OCI-LY7 (cell line): ENCODE measurements around the gene TYW1. TPM values are rescaled to one million over a fixed set of nuclear protein-coding genes. Genes with fewer than 3 reads are reported as not detected.
"Not testable (repeated sequence)": the region's sequence is repeated elsewhere in the genome, so short reads cannot be mapped to it uniquely, and the experiment has no call there.

Source experiments
- BruUV-seq: library from RNA; stranded (reverse); fragments of 400-500 nt; replicated peaks from 2 replicates; lab custom pipeline; 2021; lab: Mats Ljungman, UMichigan
- CTCF ChIA-PET: fragments of 300-600 bp; sonication (Branson Sonifier 250); formaldehyde crosslinking; loops from one replicate; lab custom pipeline; 2022; ENCODE audit warnings: antibody characterized with exemption; ENCODE audit not compliant: unreplicated experiment; lab: Charles Lee
- POLR2A ChIA-PET: fragments of 300-600 bp; sonication (Branson Sonifier 250); formaldehyde crosslinking; loops from one replicate; lab custom pipeline; 2022; ENCODE audit warnings: antibody characterized with exemption; lab: Charles Lee
- DNase-seq: peaks from one replicate; pipeline ENCODE4 v3.0.0-alpha.2; 2015; ENCODE audit warnings: low spot score
- H2AFZ ChIP-seq: fragments of 200-600 bp; sonication (generic), shearing (Covaris generic); 2 replicates; pipeline ENCODE4 v1.6.1; 2014; ENCODE audit warnings: mild to moderate bottlenecking, antibody characterized with exemption, low read length, moderate library complexity
- H3K27ac ChIP-seq: fragments of 200-600 bp; sonication (generic); 2 replicates; pipeline ENCODE4 v1.5.1; 2014; ENCODE audit warnings: mixed run types, low read depth, mild to moderate bottlenecking, moderate library complexity, low read length, inconsistent platforms; ENCODE audit not compliant: poor library complexity, severe bottlenecking
- H3K36me3 ChIP-seq: fragments of 200-600 bp; sonication (generic); 2 replicates; pipeline ENCODE4 v1.6.1; 2014; ENCODE audit warnings: mild to moderate bottlenecking, antibody characterized with exemption, low read length, moderate library complexity, mixed read lengths; ENCODE audit not compliant: insufficient read depth
- H3K4me1 ChIP-seq: fragments of 200-600 bp; sonication (generic); 2 replicates; pipeline ENCODE4 v1.5.1; 2014; ENCODE audit warnings: mild to moderate bottlenecking, low read length; ENCODE audit not compliant: insufficient read depth, poor library complexity, severe bottlenecking
- H3K4me2 ChIP-seq: fragments of 200-600 bp; sonication (generic); 2 replicates; pipeline ENCODE4 v1.6.1; 2014; ENCODE audit warnings: mild to moderate bottlenecking, low read length
- H3K4me3 ChIP-seq: fragments of 200-600 bp; sonication (generic); 2 replicates; pipeline ENCODE4 v1.5.1; 2014; ENCODE audit warnings: mild to moderate bottlenecking, low read depth, low read length; ENCODE audit not compliant: poor library complexity, severe bottlenecking
- H3K79me2 ChIP-seq: fragments of 200-600 bp; sonication (generic); 2 replicates; pipeline ENCODE4 v1.6.1; 2016; ENCODE audit warnings: low read depth, mild to moderate bottlenecking, low read length, moderate library complexity, mixed read lengths; ENCODE audit not compliant: insufficient read depth
- H3K9me2 ChIP-seq: fragments of 200-600 bp; sonication (generic); 2 replicates; pipeline ENCODE4 v1.6.1; 2016; ENCODE audit warnings: mild to moderate bottlenecking, low read length, mixed read lengths; ENCODE audit not compliant: insufficient read depth
- H3K9me3 ChIP-seq: fragments of 200-600 bp; sonication (generic); 2 replicates; pipeline ENCODE4 v1.6.1; 2014; ENCODE audit warnings: mild to moderate bottlenecking, mixed run types, low read length, mixed read lengths
- H4K20me1 ChIP-seq: fragments of 200-600 bp; sonication (generic); 2 replicates; pipeline ENCODE4 v1.6.1; 2014; ENCODE audit warnings: mild to moderate bottlenecking, antibody characterized with exemption, low read length, moderate library complexity, mixed read lengths; ENCODE audit not compliant: insufficient read depth
- intact Hi-C: fragments of 100-400 bp; cut with micrococcal nuclease; formaldehyde crosslinking; loops from one replicate; pipeline ENCODE4 v1.10.0; 2022; ENCODE audit not compliant: unreplicated experiment
- total RNA-seq, 2 experiments: library from RNA; depleted of rRNA in 1 of 2; stranded (reverse); fragments of >200 nt in 1 of 2; shearing (Covaris generic) in 1 of 2; gene quantifications; 2 replicates each; pipeline ENCODE4 v1.2.3, GENCODE V29; 2014 to 2022

TYW1 gene
- total RNA-seq, 2 experiments from 2014 or later, result 17.3 to 22.3 TPM

DNA sequence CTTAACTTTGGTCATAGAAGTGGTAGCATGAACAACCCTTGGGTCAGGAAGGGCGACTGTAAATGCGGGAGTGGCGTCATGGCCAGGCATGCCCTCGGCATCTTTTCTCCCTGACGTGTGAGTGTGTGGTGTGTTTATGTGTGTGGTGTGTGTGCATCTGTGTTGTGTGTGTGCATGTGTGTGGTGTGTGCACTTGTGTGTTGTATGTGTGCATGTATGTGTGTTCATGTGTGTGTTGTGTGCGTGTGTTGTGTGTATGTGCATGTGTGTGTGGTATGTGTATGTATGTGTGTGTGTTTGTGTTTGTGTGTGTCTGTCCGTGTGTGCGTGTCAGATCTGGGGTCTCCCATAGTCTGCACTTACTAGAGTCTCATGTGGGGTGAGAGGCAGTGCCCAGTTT is 192.5 kb downstream of the TYW1 start:
- H3K9me2 ChIP-seq, H3K9me3 ChIP-seq, H4K20me1 ChIP-seq, H3K79me2 ChIP-seq, H3K4me1 ChIP-seq, H3K27ac ChIP-seq, POLR2A ChIA-PET, H3K4me3 ChIP-seq, H2AFZ ChIP-seq, BruUV-seq, CTCF ChIA-PET, H3K4me2 ChIP-seq, H3K36me3 ChIP-seq, DNase-seq, intact Hi-C loops: not testable (repeated sequence)

DNA sequence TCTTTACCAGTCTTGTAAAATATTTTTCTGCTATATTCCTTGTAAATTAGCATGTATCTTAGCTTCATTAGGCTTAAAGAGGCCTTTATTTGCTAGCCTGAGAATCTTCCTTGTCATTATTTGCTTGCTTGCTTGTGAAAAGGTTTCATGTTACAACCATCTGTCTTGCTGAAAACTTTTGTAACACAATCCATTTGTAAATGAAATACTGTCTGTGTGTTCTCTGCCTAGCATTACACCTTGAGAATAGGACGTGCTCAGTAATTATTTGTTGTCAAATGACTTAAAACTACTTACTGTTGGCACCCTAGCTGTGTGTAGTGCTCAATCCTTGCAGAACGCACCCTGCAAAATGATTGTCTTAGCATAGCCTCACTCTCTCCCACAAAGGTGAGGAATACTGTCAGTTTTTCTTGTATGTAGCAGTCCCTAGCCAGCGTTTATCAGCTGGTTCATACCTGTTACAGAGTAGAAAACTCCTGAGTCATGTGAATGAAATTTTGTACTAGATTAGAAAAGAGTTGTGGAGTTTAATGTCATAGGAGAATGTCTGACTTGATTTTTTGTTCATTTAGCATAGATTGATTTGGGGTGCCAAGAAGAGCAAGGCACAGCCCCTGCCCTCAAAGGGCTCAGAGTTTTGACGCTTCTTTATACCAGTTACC is 193.3 kb downstream of the TYW1 start:
- H3K27ac ChIP-seq, BruUV-seq, H3K36me3 ChIP-seq, intact Hi-C loops, H3K9me3 ChIP-seq, H3K9me2 ChIP-seq, H2AFZ ChIP-seq, H3K4me3 ChIP-seq, H4K20me1 ChIP-seq, H3K79me2 ChIP-seq, DNase-seq, H3K4me1 ChIP-seq, H3K4me2 ChIP-seq, CTCF ChIA-PET, POLR2A ChIA-PET: not testable (repeated sequence)

DNA sequence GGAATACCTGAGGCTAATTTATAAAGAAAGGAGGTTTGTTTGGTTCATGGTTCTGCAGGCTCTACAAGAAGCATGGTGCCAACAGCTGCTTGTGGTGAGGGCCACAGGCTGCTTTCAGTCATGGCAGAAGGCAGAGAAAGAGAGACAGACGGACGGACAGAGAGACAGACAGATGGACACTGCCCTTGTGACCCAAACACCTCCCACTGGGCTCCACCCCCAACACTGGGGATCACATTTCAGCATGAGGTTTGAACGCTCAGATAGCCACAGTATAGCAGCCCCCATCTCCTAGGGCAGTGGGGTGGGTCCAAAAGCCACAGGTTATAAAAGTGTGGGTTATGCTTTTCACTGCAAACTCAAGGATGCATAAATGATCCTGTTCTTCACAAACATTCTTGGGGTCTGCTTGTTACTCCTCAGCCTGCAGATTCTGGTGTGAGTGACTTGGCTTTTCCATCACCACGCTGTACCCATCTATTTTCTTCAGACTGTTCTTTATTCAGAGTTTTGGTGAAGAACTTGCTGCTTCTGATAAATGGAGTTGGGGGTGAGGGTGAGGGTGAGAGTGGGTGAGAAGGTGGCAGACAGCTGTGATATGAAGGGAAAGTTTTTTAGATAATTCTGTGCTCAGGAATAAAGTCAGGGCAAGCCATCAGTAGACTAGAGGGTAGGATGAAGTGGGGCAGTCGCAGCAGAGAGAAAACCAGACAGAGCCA is 194.5 kb downstream of the TYW1 start:
- BruUV-seq, CTCF ChIA-PET, H4K20me1 ChIP-seq, H3K9me3 ChIP-seq, DNase-seq, intact Hi-C loops, H3K4me2 ChIP-seq, H3K4me3 ChIP-seq, H3K27ac ChIP-seq, H2AFZ ChIP-seq, H3K79me2 ChIP-seq, H3K36me3 ChIP-seq, H3K4me1 ChIP-seq, POLR2A ChIA-PET, H3K9me2 ChIP-seq: not testable (repeated sequence)

DNA sequence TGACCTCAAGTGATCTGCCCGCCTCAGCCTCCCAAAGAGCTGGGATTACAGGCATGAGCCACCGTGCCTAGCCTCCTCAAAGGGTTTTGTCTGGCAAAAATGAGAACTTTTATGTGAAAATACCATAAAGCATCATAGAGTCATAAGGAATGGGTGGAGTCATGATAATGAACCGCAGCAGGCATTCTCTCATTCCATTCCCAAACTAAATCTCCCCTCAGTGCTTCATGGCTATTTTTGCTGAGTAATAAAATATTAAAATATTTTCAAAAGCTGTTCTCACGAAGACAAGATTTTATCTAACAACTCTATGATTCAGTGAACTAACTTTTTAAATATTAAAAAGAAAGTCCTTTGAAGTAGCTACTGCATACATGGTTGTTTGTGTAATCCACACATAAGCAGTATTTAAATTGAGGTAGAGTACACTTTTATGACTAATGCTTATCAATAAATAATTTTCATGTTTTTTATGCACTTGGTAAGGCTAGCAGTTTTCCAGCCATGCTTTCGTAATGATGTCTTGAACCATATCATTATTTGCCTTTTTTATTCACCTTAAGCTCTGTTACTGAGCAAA is 195.6 kb downstream of the TYW1 start:
- H3K79me2 ChIP-seq, H4K20me1 ChIP-seq, H3K4me3 ChIP-seq, CTCF ChIA-PET, H2AFZ ChIP-seq, DNase-seq, H3K4me2 ChIP-seq, H3K4me1 ChIP-seq, H3K9me2 ChIP-seq, H3K27ac ChIP-seq, H3K9me3 ChIP-seq, intact Hi-C loops, POLR2A ChIA-PET, BruUV-seq: not testable (repeated sequence)
- H3K36me3 ChIP-seq, result peaks cover 11% of the 10 kb centered on the region; the same call in 1 of the 2 replicates

GRCh38 chr7:67192889-67193613 is 196.4 kb downstream of the TYW1 start:
- H2AFZ ChIP-seq, H3K4me2 ChIP-seq, H3K4me3 ChIP-seq, intact Hi-C loops, POLR2A ChIA-PET, H3K4me1 ChIP-seq, H4K20me1 ChIP-seq, H3K9me3 ChIP-seq, CTCF ChIA-PET, BruUV-seq, H3K27ac ChIP-seq, DNase-seq, H3K79me2 ChIP-seq, H3K9me2 ChIP-seq: not testable (repeated sequence)
- peaks cover 11% of the 10 kb centered on the region; the same call in 1 of the 2 replicates for H3K36me3 ChIP-seq

GRCh38 chr7:67196176-67196575 is 199.5 kb downstream of the TYW1 start:
- H3K79me2 ChIP-seq, DNase-seq, H3K4me3 ChIP-seq, H3K9me2 ChIP-seq, H3K9me3 ChIP-seq, H3K4me1 ChIP-seq, CTCF ChIA-PET, H4K20me1 ChIP-seq, H3K27ac ChIP-seq, POLR2A ChIA-PET, H3K4me2 ChIP-seq, intact Hi-C loops, H2AFZ ChIP-seq: not testable (repeated sequence)
- BruUV-seq, result TSS peak; percentile 20
- H3K36me3 ChIP-seq, result peaks cover 11% of the 10 kb centered on the region; the same call in 1 of the 2 replicates
